DND-41 (cell line): ENCODE results near the gene HPCAL1.

Source experiments
- CTCF ChIP-seq: IDR thresholded peaks from 2 replicates; pipeline ENCODE4 v1.5.1; 2012; ENCODE audit warnings: borderline replicate concordance, low read length, moderate library complexity, mild to moderate bottlenecking; ENCODE audit not compliant: poor library complexity, severe bottlenecking; ENCODE audit errors: extremely low read depth
- EZH2 ChIP-seq: IDR thresholded peaks from 3 replicates; pipeline ENCODE4 v1.6.1; 2012; ENCODE audit warnings: borderline replicate concordance, low read depth, mild to moderate bottlenecking, moderate library complexity, low read length, inconsistent platforms; ENCODE audit not compliant: severe bottlenecking

GRCh38 chr2:10377052-10377746 lies 74.5 kb downstream of the HPCAL1 start:
- no peak for TF ChIP-seq CTCF
- no peak for TF ChIP-seq EZH2
